Articular chondrocyte of knee joint (primary cell): Measurements from ENCODE around the gene RNF215. TPM values are rescaled to one million over a fixed set of nuclear protein-coding genes. Genes with fewer than 3 reads are reported as not detected.

Source experiments
- small RNA-seq: library from RNA; depleted of rRNA; stranded (forward); fragments of <200 nt; gene quantifications from one replicate; pipeline ENCODE3, GENCODE V24; 2012
- total RNA-seq: library from RNA; depleted of rRNA; stranded (reverse); fragments of >200 nt; gene quantifications from 2 replicates; pipeline ENCODE4 v1.2.3, GENCODE V29; 2012

Gene RNF215
- 12.8 and 13.5 TPM in 2 replicates for total RNA-seq

GRCh38 chr22:30386960-30387827, at the start of gene RNF215:
Gene RNF215 (minus strand): TSS chr22:30387411. CDS start chr22:30387313, 98 bp downstream.

GRCh38 chr22:30425616-30426387, 38.6 kb upstream of the RNF215 start, which contains the start of gene MTFP1:
Gene MTFP1 (plus strand): TSS chr22:30425768. CDS start chr22:30425880, 112 bp downstream.

GRCh38 chr22:30396871-30397655, 9.9 kb upstream of the RNF215 start, which contains the start of gene SEC14L2:
Gene SEC14L2 (plus strand): TSS chr22:30397018. CDS start chr22:30397117, 99 bp downstream.

GRCh38 chr22:30356449-30357235, 30.6 kb downstream of the RNF215 start, which contains the start of the genes CCDC157 and SF3A1:
Gene CCDC157 (plus strand): TSS chr22:30357007. CDS start chr22:30366001, 8,994 bp downstream.
Gene SF3A1 (minus strand): TSS chr22:30356894. CDS start chr22:30356792, 102 bp downstream.

Small RNA genes lying within 50 kb of the gene (small RNA-seq; reads per million reads assigned to genes)
- gene AC004832.3: not detected
- not detected for gene RNU6-564P

Other genes starting within 250 kb of the RNF215 start
- 1.0 and 7.9 TPM in 2 replicates for gene LIF, start 140.7 kb downstream of the RNF215 start, total RNA-seq
- not detected in 2 replicates for gene OSM, start 120.6 kb downstream of the RNF215 start, total RNA-seq
- 3.0 and 7.4 TPM in 2 replicates for gene CASTOR1, start 97.9 kb downstream of the RNF215 start, total RNA-seq
- gene TBC1D10A, start 60.5 kb downstream of the RNF215 start, total RNA-seq: 17.5 and 18.0 TPM in 2 replicates
- gene SF3A1, start 30.5 kb downstream of the RNF215 start, total RNA-seq: 21.5 and 27.6 TPM in 2 replicates
- gene CCDC157, start 30.4 kb downstream of the RNF215 start, total RNA-seq: 1.4 and 1.9 TPM in 2 replicates
- gene SEC14L2, start 9.6 kb upstream of the RNF215 start, total RNA-seq: 16.3 and 18.2 TPM in 2 replicates
- gene MTFP1, start 38.4 kb upstream of the RNF215 start, total RNA-seq: 3.1 and 6.8 TPM in 2 replicates
- not detected in 2 replicates for gene SEC14L3, start 84.6 kb upstream of the RNF215 start, total RNA-seq
- 0.52 and 2.2 TPM in 2 replicates for gene SEC14L4, start 118.3 kb upstream of the RNF215 start, total RNA-seq
- 2.6 and 6.1 TPM in 2 replicates for gene SEC14L6, start 159.3 kb upstream of the RNF215 start, total RNA-seq
- gene GAL3ST1, start 187.3 kb upstream of the RNF215 start, total RNA-seq: 0.13 and 0.22 TPM in 2 replicates
- 56.1 and 63.5 TPM in 2 replicates for gene PES1, start 204.5 kb upstream of the RNF215 start, total RNA-seq
- gene TCN2, start 219.8 kb upstream of the RNF215 start, total RNA-seq: 4.4 and 5.5 TPM in 2 replicates
- 9.5 and 9.7 TPM in 2 replicates for gene SLC35E4, start 248.4 kb upstream of the RNF215 start, total RNA-seq